ENCODE data around the gene SNED1. TPM values are rescaled to one million over a fixed set of nuclear protein-coding genes. Genes with fewer than 3 reads are reported as not detected.

The SNED1 gene
- total RNA-seq, 1 experiment from 2014 or later: 53.1 TPM

GRCh38 chr2:241066893-241067341 is 68.5 kb downstream of the SNED1 start:
- DNase-seq (ENCODE audit: low read depth): no peak

GRCh38 chr2:241067501-241068135 is 69.2 kb downstream of the SNED1 start:
- DNase-seq (ENCODE audit: low read depth): no peak

DNA sequence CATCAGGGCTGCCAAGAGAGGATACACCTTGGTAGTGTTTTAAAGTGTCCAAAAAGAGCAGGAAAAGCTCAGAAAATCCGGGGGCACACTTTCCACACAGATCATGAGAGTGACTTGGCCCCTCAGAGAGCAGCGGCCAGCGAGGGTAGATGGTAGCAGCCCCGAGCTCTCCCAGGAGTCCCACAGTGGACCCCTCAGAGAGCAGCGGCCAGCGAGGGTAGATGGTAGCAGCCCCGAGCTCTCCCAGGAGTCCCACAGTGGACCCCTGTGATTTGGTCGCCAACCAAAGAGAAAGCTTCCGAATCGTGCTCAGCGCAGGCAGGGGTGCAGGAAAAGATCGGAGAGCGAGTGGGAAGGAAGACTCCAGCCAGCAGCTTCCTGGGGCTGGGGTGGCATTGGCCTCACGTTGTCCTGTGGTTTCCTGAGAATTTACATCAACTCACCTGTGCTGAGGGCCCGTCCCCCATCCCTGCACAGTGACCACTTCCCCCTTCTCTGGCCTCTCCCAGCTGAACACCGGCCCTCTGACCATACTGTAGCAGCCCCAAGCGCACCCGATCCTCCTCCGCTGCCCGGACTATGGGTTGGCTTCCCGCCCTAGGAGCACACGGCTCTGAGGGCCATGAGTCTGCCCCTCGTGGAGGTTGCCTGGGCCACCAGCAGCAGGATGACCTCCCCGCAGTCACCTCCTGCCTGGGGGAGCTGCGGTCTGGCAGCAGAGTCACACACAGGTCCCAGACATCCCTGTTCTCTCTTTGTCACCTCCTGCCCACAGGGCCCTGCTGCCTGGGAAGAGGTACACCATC is 69.9 kb downstream of the SNED1 start:
- no peak for DNase-seq (ENCODE audit: low read depth)

DNA sequence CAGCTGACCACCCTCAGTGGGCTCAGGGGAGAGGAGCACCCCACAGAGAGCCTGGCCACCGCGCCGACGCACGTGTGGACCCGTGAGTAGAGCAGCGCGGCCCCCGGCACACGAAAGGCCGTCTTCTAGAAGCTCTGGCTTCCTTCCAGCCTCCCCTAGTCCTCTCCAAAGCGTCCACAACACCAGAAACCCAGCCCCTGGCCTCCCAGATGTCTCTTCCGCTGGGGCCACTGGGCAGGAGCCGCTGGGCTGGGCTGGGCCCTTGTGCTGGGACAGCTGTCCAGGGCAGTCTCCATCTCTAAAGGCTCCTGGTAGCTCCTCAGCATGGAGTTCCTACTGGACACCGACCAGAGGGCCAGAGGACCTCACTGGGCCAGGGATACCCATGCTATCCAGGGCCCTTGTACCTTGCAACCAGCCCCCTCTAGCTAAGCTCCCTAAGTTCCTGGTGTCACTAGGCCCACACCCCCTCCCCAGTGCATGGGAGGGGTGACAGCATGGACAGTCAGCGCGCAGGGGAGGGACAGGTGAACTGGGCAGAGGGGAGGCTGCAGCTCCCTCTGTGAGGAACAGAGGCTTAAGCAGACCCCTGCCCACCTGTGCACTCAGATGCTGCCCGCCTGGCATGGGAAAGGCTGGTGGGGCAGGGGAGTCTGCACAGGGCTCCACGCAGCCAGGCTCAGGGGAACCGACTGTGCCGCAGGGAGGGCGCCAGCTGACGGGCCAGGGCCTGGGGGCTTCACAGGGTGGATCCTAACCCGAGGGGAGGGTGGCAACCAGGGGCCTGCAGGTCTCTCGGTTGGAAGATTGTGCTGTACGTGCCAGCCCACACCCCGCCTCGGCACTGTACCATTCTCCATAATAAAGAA is 70.8 kb downstream of the SNED1 start:
- no peak for DNase-seq (ENCODE audit: low read depth)

DNA sequence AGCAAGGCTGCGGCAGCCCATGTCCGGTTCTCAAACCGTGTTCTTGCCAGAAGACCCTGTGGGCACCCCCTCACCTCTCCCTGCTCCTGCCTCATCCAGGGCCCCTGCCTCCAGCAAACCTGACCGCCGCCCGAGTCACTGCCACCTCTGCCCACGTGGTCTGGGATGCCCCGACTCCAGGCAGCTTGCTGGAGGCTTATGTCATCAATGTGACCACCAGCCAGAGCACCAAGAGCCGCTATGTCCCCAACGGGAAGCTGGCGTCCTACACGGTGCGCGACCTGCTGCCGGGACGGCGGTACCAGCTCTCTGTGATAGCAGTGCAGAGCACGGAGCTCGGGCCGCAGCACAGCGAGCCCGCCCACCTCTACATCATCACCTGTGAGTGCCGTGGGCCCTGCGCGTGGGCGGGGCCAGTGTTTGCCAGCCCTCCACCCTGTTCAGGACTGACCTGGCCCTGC is 71.4 kb downstream of the SNED1 start:
- DNase-seq (ENCODE audit: low read depth): no peak

DNA sequence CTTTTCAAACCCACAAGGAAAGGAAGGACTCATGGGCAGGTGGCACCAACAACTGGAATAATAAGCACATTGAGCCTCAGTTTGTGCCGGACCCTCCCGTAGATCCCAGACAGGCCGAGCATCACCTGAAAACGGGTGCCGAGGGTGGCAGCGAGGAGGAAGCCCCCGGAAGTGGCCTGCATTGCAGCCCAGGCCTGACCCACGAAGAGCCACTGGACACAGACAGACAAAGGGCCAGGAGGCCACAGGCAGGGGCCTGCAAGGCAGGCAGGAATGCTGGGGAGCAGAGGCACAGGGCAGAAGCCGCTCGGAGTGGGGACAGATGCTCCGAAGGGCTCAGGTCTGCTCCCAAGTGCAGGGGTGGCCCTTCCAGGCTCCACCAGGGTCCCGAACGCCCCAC is 71.9 kb downstream of the SNED1 start:
- no peak for DNase-seq (ENCODE audit: low read depth)

DNA sequence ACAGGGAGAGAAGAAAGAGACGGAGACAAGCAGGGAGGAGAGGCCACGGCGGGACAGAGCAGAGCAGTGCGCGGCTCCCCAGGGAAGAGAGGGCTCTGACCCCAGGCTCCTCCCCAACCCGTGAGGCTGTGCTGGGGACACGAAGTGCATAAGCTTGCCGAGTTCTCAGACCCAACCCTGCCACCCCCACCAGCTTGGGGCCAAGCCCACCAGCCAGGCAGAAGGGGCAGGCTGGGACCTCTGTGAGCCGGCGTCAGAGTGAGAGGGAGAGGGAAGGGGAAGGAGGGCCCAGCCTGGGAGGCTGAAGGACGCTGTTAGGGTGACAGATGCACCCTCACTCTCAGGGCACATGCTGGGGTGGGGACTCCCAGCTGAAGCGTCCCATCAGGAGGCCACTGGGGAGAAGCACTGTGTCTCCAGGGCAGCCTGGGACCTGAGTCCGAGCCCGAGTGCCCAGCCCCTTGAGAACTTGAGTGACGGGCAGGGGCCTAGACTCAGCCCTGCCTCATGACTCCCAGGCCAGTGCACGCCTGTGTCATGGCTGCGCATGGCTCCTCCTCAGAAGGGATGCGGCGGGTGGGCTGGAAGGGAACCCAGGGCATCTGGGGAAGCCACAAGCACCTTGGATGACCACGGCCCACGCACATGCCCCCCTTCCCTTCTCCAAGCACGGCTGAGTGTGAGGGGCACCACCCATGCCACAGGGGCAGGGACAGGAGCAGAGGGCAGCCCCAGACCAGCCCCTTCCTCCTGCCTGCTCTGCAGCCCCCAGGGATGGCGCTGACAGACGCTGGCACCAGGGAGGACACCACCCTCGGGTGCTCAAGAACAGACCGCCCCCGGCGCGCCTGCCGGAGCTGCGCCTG is 72.6 kb downstream of the SNED1 start:
- no peak for DNase-seq (ENCODE audit: low read depth)

DNA sequence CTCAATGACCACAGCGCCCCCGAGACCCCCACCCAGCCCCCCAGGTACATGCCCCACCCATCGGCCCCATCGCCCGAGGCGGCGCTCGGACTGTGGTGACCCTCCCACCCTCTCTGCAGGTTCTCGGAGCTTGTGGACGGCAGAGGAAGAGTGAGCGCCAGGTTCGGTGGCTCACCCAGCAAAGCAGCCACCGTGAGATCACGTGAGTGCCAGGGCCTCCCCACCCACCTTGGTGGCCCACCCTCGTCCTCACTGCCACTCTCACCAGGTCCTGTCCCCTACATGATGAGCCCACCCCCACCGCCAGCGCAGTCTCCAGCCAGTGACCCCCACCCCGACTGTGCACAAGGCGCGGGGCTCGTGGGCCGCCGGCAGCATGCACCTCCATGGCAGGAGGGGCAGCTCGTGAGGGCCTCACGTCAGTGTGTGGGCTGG is 73.3 kb downstream of the SNED1 start:
- DNase-seq (ENCODE audit: low read depth): no peak

GRCh38 chr2:241072151-241072550 is 73.7 kb downstream of the SNED1 start:
- DNase-seq (ENCODE audit: low read depth): no peak

DNA sequence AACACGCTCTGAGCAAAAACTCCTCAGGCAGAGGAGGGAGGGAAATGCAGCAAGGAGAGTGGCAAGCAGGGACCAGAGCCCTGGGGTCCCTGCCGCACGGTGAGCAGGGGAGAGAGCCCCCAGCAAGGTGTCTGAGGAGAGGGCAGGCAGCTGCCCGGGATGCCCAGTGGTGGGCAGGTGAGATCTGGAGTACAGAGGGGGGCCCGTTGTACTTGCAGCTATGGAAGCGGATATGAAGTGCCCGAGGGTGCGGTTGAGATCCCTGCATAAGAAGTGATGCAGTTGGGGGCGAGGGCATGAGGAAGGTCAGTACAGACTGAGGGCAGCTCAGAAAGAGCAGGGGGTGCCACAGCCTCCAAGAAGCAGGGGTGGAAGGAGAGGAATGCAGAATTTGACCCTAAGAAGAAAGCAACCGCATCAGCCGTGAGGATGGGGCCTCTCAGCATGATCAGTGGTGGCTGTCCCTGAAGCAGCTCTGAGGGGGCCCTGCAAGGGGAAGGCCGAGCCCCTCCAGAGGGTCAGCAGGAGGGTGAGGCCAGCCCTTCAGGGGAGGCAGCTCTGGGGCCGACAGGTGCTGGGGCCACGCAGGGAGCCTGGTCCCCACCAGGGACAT is 74.2 kb downstream of the SNED1 start:
- no peak for DNase-seq (ENCODE audit: low read depth)

DNA sequence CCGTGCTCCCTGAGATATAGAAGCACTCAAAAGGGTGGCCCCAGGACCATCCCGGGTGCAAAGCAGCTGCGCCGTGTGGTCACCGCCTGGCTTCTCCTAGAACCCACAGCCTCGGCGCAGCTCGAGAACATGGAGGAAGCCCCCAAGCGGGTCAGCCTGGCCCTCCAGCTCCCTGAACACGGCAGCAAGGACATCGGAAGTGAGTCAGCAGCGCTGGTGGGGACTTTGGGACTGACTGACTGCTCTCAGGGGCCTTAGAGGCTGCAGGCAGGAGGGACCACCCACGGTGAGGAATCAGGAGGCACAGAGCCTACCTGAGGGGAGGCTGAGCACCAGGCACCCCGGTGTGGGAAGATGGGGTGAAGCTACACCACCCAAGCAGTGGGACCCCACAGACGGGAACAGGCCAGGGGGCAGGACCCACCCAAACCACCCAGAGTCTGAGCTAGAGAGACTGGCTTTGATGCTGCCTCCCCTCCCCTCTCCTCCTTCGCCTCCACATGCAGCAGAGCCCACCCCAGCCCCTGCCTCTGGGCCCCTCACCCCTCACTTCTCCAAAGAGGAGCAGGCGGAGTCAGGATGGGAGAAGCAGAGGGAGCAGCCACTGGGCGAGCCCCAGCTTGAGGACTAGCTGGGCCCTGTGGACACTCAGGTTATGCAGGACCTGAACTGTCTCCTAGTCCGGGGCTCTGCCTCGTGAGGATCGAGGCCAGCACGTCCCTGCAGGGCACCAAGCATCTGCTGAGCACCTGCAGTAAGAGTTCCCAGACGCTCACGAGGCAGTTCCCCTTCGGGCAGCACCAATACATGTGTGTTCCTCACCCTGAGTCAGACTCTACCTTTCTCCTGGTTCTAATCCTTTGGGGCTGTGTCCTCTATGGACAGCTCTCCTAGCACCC is 75.0 kb downstream of the SNED1 start:
- DNase-seq (ENCODE audit: low read depth): no peak

DNA sequence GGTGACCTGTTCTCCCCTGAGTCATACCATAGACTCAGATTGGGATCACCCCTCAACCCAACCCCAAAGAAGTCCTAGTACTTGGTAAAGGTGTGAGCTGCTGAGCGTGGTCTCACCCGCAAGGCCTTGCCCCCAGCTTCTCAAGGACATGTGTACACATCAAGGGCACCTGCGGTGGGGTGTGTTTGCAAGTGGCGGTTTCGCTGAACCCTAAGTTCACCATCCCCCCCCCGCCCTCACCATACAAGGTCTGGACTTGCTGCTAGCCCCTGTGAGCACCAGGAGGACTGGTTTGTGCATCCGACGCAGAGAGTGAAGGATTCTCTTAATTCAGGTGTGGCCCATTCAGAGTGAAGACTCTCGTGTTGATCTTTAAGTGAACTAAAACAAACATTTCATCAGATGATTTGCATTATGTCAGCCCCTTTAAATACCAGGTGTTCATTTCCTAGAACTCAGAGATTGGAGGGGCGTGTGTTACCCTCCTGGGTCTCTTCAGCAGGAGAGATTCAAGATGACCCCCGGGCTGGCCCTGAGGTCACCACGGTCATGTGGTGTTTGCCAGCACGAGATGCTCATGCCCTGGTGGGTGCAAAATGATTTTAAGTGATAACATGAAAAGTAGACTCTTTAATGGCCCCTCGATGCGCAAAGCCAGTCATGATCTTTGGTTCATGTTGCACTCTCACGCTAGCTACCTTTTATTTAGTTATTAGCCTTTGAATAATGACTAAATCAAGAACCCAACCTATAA is 75.8 kb downstream of the SNED1 start:
- DNase-seq (ENCODE audit: low read depth): no peak

GRCh38 chr2:241074901-241075540 is 76.6 kb downstream of the SNED1 start:
- no peak for DNase-seq (ENCODE audit: low read depth)

DNA sequence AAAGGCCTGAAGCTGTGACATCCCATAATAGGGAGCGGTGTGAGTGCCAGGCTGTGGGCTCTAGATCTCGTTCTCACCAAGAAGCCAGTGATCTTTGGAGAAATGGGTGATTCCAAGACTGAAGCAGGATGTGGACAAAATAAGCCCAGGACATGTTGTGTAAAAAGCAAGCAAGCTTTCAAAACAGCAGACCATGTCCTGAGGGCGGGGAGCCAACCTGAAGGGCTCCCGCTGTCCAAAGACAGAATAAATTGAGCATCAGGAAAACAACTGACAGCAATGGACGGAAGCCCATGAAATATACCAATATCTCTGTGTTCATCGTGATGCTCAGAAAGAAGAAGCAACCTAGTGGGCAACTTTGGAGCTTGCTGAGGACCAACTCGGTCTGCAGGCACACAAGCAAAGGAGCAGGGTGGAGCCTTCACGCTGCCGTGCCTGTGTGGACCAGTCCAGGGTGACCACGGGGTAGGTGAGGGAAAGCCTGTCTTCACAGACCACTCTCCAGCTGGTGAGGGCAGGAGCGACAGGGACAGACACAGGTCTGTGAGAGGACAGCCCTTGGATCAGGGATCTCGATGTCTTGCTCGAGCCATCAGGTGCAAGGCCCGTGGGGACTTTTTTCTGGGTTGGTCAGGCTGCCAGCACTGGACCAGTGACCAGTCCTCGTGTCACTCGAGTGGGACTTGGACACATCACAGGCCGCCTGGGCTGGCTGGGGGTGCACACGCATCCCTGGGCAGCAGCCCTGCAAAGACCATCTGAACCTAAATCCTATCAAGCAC is 82.2 kb downstream of the SNED1 start:
- DNase-seq (ENCODE audit: low read depth): no peak

DNA sequence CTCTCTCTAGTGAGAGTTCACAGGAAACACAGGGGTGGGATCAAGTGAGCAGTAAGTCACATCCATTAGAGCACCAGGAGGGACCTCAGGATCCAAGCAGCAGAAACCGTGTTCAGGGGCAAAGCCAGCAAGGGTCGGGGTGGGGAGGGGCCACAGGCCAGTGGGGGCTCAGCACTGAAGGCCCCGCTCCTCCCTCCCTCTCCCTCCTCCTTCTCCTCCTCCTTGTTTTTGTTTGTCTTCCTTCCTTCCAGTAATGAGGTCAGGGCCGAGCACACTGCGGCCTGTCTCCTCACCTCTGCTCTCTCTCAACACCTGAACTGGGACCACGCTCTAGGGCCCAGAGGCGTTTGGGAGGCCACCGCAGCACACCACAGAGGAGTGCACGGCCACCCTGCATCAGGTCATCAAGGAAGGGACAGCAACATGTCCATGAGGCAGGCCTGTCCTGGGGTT is 82.8 kb downstream of the SNED1 start:
- no peak for DNase-seq (ENCODE audit: low read depth)

GRCh38 chr2:241081643-241082340 is 83.4 kb downstream of the SNED1 start:
- no peak for DNase-seq (ENCODE audit: low read depth)
